Liver (tissue), 3 donors: ENCODE data around the gene C11orf97.

ENCODE experiments used
- EGR1 ChIP-seq, 2 donors: IDR thresholded peaks; 2 replicates each; pipeline ENCODE4 v1.6.1; 2016 to 2018; ENCODE audit warnings: antibody characterized with exemption in 2 of 2, low read depth in 2 of 2
- FOXA1 ChIP-seq: IDR thresholded peaks from 2 replicates; pipeline ENCODE4 v1.6.1; 2016; ENCODE audit warnings: antibody characterized with exemption
- GABPA ChIP-seq, 2 donors: IDR thresholded peaks in 1 of 2; conservative IDR thresholded peaks in 1 of 2; 2 replicates each; pipeline ENCODE4 v1.6.1; 2016; ENCODE audit warnings: antibody characterized with exemption in 2 of 2, mild to moderate bottlenecking in 1 of 2, moderate library complexity in 1 of 2
- JUND ChIP-seq, 2 donors: IDR thresholded peaks; 2 replicates each; pipeline ENCODE4 v1.6.1; 2016; ENCODE audit warnings: antibody characterized with exemption in 2 of 2
- MAX ChIP-seq: IDR thresholded peaks from 2 replicates; pipeline ENCODE4 v1.6.1; 2016; ENCODE audit warnings: antibody characterized with exemption
- NR2F2 ChIP-seq: IDR thresholded peaks from 2 replicates; pipeline ENCODE4 v1.6.1; 2016; ENCODE audit warnings: antibody characterized with exemption
- RAD21 ChIP-seq, 2 donors: IDR thresholded peaks; 2 replicates each; pipeline ENCODE4 v1.6.1; 2016; ENCODE audit warnings: antibody characterized with exemption in 2 of 2, mild to moderate bottlenecking in 2 of 2
- RXRA ChIP-seq, 2 donors: IDR thresholded peaks; 2 replicates each; pipeline ENCODE4 v1.6.1; 2017 to 2018; ENCODE audit warnings: antibody characterized with exemption in 2 of 2, mild to moderate bottlenecking in 1 of 2
- TAF1 ChIP-seq: conservative IDR thresholded peaks from 2 replicates; pipeline ENCODE4 v1.6.1; 2016; ENCODE audit warnings: antibody characterized with exemption, mild to moderate bottlenecking
- YY1 ChIP-seq: IDR thresholded peaks from 2 replicates; pipeline ENCODE4 v1.6.1; 2016; ENCODE audit warnings: antibody characterized with exemption, mild to moderate bottlenecking
- TF ChIP-seq, protein P1 (sequence below): fragments of 150-350 bp; IDR thresholded peaks from 2 replicates; pipeline ENCODE4 v1.5.1; 2017; ENCODE audit warnings: improper control_type of control experiment, low read depth, low read length; ENCODE audit not compliant: missing input control
- TF ChIP-seq, protein P2 (sequence below): IDR thresholded peaks from 2 replicates; pipeline ENCODE4 v1.6.1; 2016; ENCODE audit warnings: antibody characterized with exemption
- TF ChIP-seq, protein P3 (sequence below): IDR thresholded peaks from 2 replicates; pipeline ENCODE4 v1.6.1; 2016; ENCODE audit warnings: antibody characterized with exemption
- TF ChIP-seq, protein P4 (sequence below): IDR thresholded peaks from 2 replicates; pipeline ENCODE4 v1.6.1; 2016; ENCODE audit warnings: antibody characterized with exemption, mild to moderate bottlenecking
- donor health status: healthy.
- donor health status: healthy.

- TF ChIP-seq TAF1 (no peak), RXRA (IDR thresholded peaks at IDR 0.05) (no peak), EGR1 (IDR thresholded peaks at IDR 0.05; ENCODE audit: low read depth in 2 of 2) (no peak), YY1 (no peak), MAX (no peak), RAD21 (IDR thresholded peaks at IDR 0.05) (no peak), JUND (IDR thresholded peaks at IDR 0.05) (no peak), NR2F2 (no peak), GABPA (IDR thresholded peaks at IDR 0.05 in 1 of 2, conservative IDR thresholded peaks at IDR 0.05 in 1 of 2) (no peak), FOXA1 (no peak)
- TF ChIP-seq, protein P1, sequence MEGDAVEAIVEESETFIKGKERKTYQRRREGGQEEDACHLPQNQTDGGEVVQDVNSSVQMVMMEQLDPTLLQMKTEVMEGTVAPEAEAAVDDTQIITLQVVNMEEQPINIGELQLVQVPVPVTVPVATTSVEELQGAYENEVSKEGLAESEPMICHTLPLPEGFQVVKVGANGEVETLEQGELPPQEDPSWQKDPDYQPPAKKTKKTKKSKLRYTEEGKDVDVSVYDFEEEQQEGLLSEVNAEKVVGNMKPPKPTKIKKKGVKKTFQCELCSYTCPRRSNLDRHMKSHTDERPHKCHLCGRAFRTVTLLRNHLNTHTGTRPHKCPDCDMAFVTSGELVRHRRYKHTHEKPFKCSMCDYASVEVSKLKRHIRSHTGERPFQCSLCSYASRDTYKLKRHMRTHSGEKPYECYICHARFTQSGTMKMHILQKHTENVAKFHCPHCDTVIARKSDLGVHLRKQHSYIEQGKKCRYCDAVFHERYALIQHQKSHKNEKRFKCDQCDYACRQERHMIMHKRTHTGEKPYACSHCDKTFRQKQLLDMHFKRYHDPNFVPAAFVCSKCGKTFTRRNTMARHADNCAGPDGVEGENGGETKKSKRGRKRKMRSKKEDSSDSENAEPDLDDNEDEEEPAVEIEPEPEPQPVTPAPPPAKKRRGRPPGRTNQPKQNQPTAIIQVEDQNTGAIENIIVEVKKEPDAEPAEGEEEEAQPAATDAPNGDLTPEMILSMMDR = no peak
- TF ChIP-seq, protein P2, sequence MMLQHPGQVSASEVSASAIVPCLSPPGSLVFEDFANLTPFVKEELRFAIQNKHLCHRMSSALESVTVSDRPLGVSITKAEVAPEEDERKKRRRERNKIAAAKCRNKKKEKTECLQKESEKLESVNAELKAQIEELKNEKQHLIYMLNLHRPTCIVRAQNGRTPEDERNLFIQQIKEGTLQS = no peak
- TF ChIP-seq, protein P3, sequence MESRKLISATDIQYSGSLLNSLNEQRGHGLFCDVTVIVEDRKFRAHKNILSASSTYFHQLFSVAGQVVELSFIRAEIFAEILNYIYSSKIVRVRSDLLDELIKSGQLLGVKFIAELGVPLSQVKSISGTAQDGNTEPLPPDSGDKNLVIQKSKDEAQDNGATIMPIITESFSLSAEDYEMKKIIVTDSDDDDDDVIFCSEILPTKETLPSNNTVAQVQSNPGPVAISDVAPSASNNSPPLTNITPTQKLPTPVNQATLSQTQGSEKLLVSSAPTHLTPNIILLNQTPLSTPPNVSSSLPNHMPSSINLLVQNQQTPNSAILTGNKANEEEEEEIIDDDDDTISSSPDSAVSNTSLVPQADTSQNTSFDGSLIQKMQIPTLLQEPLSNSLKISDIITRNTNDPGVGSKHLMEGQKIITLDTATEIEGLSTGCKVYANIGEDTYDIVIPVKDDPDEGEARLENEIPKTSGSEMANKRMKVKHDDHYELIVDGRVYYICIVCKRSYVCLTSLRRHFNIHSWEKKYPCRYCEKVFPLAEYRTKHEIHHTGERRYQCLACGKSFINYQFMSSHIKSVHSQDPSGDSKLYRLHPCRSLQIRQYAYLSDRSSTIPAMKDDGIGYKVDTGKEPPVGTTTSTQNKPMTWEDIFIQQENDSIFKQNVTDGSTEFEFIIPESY = no peak
- TF ChIP-seq, protein P4, sequence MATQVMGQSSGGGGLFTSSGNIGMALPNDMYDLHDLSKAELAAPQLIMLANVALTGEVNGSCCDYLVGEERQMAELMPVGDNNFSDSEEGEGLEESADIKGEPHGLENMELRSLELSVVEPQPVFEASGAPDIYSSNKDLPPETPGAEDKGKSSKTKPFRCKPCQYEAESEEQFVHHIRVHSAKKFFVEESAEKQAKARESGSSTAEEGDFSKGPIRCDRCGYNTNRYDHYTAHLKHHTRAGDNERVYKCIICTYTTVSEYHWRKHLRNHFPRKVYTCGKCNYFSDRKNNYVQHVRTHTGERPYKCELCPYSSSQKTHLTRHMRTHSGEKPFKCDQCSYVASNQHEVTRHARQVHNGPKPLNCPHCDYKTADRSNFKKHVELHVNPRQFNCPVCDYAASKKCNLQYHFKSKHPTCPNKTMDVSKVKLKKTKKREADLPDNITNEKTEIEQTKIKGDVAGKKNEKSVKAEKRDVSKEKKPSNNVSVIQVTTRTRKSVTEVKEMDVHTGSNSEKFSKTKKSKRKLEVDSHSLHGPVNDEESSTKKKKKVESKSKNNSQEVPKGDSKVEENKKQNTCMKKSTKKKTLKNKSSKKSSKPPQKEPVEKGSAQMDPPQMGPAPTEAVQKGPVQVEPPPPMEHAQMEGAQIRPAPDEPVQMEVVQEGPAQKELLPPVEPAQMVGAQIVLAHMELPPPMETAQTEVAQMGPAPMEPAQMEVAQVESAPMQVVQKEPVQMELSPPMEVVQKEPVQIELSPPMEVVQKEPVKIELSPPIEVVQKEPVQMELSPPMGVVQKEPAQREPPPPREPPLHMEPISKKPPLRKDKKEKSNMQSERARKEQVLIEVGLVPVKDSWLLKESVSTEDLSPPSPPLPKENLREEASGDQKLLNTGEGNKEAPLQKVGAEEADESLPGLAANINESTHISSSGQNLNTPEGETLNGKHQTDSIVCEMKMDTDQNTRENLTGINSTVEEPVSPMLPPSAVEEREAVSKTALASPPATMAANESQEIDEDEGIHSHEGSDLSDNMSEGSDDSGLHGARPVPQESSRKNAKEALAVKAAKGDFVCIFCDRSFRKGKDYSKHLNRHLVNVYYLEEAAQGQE = no peak
These were observed 10.7 kb upstream of the C11orf97 start for GRCh38 chr11:94501522-94501921.
